Bronchial epithelial cell (primary cell): ENCODE results near the gene OR5AP2. TPM values are rescaled to one million over a fixed set of nuclear protein-coding genes. Genes with fewer than 3 reads are reported as not detected.
"Not testable (repeated sequence)": the region's sequence is repeated elsewhere in the genome, so short reads cannot be mapped to it uniquely, and the experiment has no call there.

Experiments
- DNase-seq: peaks from one replicate; pipeline ENCODE4 v3.0.0-alpha.2; 2010; ENCODE audit warnings: low read depth
- FAIRE-seq: peaks from 2 replicates; lab custom pipeline; 2011; peaks lifted over from hg19 to GRCh38; lab: Jason Lieb, UNC
- H3K27me3 ChIP-seq: 2 replicates; pipeline ENCODE4 v1.5.1; 2011; ENCODE audit warnings: low read length; ENCODE audit not compliant: control insufficient read depth, insufficient read depth
- H3K36me3 ChIP-seq: 2 replicates; pipeline ENCODE4 v1.5.1; 2011; ENCODE audit warnings: low read length; ENCODE audit not compliant: control insufficient read depth, insufficient read depth
- H3K4me3 ChIP-seq: 2 replicates; pipeline ENCODE4 v1.5.1; 2011; ENCODE audit warnings: mild to moderate bottlenecking, low read depth, low read length, control low read depth
- total RNA-seq: library from RNA; depleted of rRNA; stranded (reverse); fragments of >200 nt; gene quantifications from 2 replicates; pipeline ENCODE4 v1.2.1, GENCODE V29; 2014
- TF ChIP-seq, protein P1 (sequence below): IDR thresholded peaks from 2 replicates; pipeline ENCODE4 v1.5.1; 2011; ENCODE audit warnings: mild to moderate bottlenecking, moderate library complexity, low read length, control low read depth, inconsistent platforms; ENCODE audit not compliant: insufficient read depth, severe bottlenecking

The OR5AP2 gene
- total RNA-seq, 1 donor from 2014 or later = not detected

DNA sequence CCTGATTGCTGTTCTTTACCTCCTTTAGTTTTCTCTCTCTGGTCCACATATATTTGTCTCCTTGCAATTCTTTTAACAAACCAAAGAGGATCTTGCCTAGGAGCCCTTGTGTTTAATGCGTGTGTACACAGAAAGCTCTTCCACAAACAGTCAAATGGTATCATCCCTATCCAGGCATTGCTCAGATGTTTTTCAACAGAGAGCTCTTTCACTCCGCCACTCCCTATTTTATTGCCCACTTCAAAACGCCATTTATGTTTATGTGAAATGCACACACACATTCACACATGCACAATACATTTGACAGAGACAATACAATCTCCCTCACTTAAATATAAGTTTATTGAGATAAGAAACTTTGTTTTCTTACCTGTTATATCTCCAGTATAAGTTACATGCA is 4.7 kb downstream of the OR5AP2 start:
- FAIRE-seq (no peak), DNase-seq (no peak)
- TF ChIP-seq, protein P1, sequence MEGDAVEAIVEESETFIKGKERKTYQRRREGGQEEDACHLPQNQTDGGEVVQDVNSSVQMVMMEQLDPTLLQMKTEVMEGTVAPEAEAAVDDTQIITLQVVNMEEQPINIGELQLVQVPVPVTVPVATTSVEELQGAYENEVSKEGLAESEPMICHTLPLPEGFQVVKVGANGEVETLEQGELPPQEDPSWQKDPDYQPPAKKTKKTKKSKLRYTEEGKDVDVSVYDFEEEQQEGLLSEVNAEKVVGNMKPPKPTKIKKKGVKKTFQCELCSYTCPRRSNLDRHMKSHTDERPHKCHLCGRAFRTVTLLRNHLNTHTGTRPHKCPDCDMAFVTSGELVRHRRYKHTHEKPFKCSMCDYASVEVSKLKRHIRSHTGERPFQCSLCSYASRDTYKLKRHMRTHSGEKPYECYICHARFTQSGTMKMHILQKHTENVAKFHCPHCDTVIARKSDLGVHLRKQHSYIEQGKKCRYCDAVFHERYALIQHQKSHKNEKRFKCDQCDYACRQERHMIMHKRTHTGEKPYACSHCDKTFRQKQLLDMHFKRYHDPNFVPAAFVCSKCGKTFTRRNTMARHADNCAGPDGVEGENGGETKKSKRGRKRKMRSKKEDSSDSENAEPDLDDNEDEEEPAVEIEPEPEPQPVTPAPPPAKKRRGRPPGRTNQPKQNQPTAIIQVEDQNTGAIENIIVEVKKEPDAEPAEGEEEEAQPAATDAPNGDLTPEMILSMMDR = no peak
- H3K4me3 ChIP-seq = no peak overlapping the region
- no peaks in the 10 kb centered on the region for H3K27me3 ChIP-seq
- no peaks in the 10 kb centered on the region for H3K36me3 ChIP-seq

GRCh38 chr11:56636861-56637260 is 5.4 kb downstream of the OR5AP2 start:
- TF ChIP-seq, protein P1 = no peak
- Histone ChIP-seq H3K36me3 (no peaks in the 10 kb centered on the region), H3K27me3 (no peaks in the 10 kb centered on the region), H3K4me3 (no peak overlapping the region)
- no peak for FAIRE-seq
- no peak for DNase-seq

- DNase-seq (no peak), FAIRE-seq (no peak)
- TF ChIP-seq, protein P1 = no peak
- Histone ChIP-seq H3K4me3 (no peak overlapping the region), H3K36me3 (no peaks in the 10 kb centered on the region), H3K27me3 (no peaks in the 10 kb centered on the region)
Observed at GRCh38 chr11:56632329-56632728, 9.9 kb downstream of the OR5AP2 start.

GRCh38 chr11:56625946-56626345 is 16.3 kb downstream of the OR5AP2 start:
- Histone ChIP-seq H3K36me3 (no peaks in the 10 kb centered on the region), H3K27me3 (no peaks in the 10 kb centered on the region), H3K4me3 (no peak overlapping the region)
- DNase-seq = no peak
- TF ChIP-seq, protein P1 = no peak
- no peak for FAIRE-seq

DNA sequence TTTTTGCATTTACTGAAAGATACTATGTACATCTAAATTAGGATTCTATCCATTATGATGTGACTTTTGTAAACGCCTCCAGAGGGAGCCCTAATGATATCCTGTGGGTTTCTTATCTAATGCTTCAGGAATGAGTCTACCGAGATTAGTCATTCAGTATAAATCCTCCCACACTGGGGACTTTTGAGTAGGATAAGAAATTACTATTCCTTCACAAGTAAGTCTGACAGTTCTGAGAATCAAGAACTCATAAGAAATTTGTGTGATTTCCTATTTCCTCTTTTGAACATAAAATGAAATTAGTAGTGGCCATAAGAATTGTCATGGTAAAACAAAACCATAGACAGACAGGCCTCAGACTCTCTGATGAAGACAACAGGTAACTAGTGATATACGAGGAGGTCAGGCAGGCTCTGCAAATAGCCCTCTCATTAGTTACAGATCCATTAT is 17.6 kb downstream of the OR5AP2 start:
- TF ChIP-seq, protein P1 = peak; percentile 36
- DNase-seq (peak; percentile 77), FAIRE-seq (no peak)
- no peak overlapping the region for H3K4me3 ChIP-seq
- no peaks in the 10 kb centered on the region for H3K36me3 ChIP-seq
- H3K27me3 ChIP-seq = no peaks in the 10 kb centered on the region

- no peaks in the 10 kb centered on the region for H3K36me3 ChIP-seq
- no peaks in the 10 kb centered on the region for H3K27me3 ChIP-seq
- TF ChIP-seq, protein P1 = no peak
- FAIRE-seq = no peak
- no peak overlapping the region for H3K4me3 ChIP-seq
- no peak for DNase-seq
Observed at GRCh38 chr11:56611174-56611573, 31.1 kb downstream of the OR5AP2 start.

DNA sequence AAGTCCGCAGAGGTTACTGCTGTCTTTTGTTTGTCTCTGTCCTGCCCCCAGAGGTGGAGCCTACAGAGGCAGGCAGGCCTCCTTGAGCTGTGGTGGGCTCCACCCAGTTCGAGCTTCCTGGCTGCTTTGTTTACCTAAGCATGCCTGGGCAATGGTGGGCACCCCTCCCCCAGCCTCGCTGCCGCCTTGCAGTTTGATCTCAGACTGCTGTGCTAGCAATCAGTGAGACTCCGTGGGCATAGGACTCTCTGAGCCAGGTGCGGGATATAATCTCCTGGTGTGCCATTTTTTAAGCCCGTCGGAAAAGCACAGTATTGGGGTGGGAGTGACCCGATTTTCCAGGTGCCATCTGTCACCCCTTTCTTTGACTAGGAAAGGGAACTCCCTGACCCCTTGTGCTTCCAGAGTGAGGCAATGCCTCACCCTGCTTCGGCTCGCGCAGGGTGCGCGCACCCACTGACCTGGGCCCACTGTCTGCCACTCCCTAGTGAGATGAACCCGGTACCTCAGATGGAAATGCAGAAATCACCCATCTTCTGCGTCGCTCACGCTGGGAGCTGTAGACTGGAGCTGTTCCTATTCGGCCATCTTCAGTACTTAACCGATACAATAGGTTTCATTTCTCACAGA is 50.0 kb downstream of the OR5AP2 start:
- FAIRE-seq, H3K36me3 ChIP-seq, DNase-seq, H3K4me3 ChIP-seq, H3K27me3 ChIP-seq: not testable (repeated sequence)
